ENCODE results near the gene KDSR. TPM values are rescaled to one million over a fixed set of nuclear protein-coding genes. Genes with fewer than 3 reads are reported as not detected.

The KDSR gene
- total and polyA plus RNA-seq, 2 of the 13 experiments (the other 11 are each of a cell fraction or from before 2014, with no cell fraction given), result 10.4 to 20.9 TPM

DNA sequence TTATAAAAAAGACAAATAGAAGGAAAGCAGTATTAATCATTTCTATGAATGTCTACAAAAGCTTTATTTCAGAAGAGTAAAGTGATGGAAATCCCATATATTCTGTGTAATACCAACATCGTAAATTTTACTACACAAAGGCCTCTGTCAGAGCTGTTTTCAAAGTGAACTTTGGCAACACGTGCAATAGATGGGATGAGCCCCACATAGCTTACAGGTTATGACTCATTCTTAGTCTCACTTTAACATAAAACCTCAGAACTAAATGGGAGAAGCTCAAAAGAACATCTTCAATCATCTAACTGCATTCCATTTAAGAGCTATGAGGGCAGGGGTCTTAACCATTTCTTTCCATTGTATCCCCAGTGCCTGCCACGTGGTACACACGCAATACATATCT lies 43.8 kb upstream of the KDSR start (continued):
- TF ChIP-seq, protein P1, sequence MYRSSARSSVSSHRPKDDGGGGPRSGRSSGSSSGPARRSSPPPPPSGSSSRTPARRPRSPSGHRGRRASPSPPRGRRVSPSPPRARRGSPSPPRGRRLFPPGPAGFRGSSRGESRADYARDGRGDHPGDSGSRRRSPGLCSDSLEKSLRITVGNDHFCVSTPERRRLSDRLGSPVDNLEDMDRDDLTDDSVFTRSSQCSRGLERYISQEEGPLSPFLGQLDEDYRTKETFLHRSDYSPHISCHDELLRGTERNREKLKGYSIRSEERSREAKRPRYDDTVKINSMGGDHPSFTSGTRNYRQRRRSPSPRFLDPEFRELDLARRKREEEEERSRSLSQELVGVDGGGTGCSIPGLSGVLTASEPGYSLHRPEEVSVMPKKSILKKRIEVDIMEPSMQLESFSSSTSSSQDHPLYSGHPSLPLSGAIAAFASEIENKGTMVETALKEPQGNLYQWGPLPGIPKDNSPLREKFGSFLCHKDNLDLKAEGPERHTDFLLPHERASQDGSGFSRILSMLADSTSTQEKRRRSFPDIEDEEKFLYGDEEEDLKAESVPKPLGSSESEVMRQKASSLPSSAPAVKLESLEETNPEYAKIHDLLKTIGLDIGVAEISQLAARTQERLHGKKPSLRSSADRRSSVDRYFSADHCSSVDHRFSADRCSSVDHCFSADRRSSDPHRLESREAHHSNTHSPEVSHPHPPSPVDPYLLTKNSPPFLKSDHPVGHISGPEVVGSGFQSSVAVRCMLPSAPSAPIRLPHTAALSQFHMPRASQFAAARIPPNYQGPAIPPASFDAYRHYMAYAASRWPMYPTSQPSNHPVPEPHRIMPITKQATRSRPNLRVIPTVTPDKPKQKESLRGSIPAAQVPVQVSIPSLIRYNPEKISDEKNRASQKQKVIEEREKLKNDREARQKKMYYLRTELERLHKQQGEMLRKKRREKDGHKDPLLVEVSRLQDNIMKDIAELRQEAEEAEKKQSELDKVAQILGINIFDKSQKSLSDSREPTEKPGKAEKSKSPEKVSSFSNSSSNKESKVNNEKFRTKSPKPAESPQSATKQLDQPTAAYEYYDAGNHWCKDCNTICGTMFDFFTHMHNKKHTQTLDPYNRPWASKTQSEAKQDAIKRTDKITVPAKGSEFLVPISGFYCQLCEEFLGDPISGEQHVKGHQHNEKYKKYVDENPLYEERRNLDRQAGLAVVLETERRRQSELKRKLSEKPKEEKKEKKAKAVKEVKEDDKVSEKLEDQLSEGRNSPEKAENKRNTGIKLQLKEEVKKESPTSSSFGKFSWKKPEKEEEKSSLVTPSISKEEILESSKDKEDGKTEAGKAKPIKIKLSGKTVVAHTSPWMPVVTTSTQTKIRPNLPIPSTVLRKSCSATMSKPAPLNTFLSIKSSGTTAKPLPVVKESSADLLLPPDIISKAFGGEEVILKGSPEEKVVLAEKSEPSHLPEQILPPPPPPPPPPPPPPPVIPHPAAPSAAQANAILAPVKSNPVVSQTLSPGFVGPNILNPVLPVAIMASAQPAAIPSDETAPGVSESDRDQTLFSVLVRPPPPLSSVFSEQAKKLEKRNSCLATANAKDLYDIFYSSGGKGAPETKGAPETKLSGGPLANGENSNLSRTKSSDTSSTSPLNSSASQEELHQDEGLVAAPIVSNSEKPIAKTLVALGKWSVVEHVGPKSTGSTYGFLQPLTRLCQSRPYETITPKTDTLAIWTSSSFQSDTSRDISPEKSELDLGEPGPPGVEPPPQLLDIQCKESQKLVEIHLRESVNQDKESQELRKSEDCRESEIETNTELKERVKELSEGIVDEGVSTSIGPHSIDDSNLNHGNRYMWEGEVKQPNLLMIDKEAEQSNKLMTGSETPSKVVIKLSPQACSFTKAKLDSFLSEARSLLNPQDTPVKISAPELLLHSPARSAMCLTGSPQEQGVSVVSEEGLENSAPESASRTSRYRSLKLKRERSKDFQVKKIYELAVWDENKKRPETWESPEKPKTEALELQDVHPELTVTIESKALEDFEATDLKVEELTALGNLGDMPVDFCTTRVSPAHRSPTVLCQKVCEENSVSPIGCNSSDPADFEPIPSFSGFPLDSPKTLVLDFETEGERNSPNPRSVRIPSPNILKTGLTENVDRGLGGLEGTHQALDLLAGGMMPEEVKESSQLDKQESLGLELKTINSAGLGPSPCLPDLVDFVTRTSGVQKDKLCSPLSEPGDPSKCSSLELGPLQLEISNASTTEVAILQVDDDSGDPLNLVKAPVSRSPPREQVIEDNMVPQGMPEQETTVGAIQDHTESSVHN (CRISPR knock-in tag; IDR thresholded peaks at IDR 0.05), result no peak
- TF ChIP-seq FOSL2 (CRISPR knock-in tag; IDR thresholded peaks at IDR 0.05) (peak; percentile 89), SOX13 (IDR thresholded peaks at IDR 0.05) (no peak), SOX13 (CRISPR knock-in tag; conservative IDR thresholded peaks at IDR 0.05 in 1 of 2, IDR thresholded peaks at IDR 0.05 in 1 of 2) (peak in 1 of 2 experiments; percentile 29; a peak in 1 of 4 replicates)

DNA sequence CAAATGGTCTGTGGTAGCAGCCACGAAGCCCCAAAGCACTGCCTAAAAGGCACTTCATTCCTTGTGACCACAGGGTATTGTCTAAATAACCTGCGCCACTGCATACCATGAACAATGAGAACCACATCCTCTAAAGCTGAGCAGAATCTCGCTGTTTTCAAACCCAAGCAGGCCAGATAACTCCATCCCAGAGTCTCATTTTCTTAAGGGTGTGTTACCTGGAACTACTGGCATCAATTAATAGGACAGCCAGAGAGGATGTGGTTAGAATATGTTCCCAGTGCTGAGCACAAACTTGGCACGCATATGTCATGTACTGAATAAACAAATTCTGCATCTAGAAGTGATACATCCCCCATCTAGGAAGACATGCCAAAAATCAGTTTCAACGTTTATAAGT lies 42.3 kb upstream of the KDSR start:
- in situ Hi-C loops (cut with HindIII; ENCODE audit: extremely low pct_ligation_motif_present, low pct_unique_long_range_greater_than_20kb) (no loop called here), intact Hi-C loops (cut with micrococcal nuclease; ENCODE audit: unreplicated experiment) (no loop called here)
- Histone ChIP-seq H4K20me1 (ENCODE audit: insufficient read depth, low read length) (no peaks in the 10 kb centered on the region), H2AFZ (ENCODE audit: low read length) (no peak overlapping the region), H3K27me3 (ENCODE audit: control insufficient read depth in 1 of 2, insufficient read depth in 2 of 2, low read length in 2 of 2) (no peaks in the 10 kb centered on the region), H3K9ac (ENCODE audit: insufficient read depth, low read depth, low read length) (no peak overlapping the region), H3K36me3 (replicated peaks in 1 of 2; ENCODE audit: control insufficient read depth in 1 of 2, insufficient read depth in 2 of 2, low read length in 2 of 2) (peaks cover 11 to 51% of the 10 kb centered on the region in 2 experiments), H3K4me1 (ENCODE audit: insufficient read depth, low read length) (peaks cover 28% of the 10 kb centered on the region), H3K4me2 (ENCODE audit: low read depth, low read length) (no peak overlapping the region), H3K27ac (ENCODE audit: extremely low read length, insufficient read depth, low read length) (no peak overlapping the region), H3K79me2 (ENCODE audit: insufficient read depth, low read length) (peaks cover 11% of the 10 kb centered on the region), H3K9me3 (ENCODE audit: low read length) (no peaks in the 10 kb centered on the region), H3K4me3 (replicated peaks in 1 of 3; ENCODE audit: insufficient read depth in 1 of 3, low read depth in 2 of 3, low read length in 3 of 3) (no peak overlapping the region)
- FAIRE-seq (no peak), ATAC-seq (no peak), DNase-seq (ENCODE audit: low spot score) (no peak)
- ChIA-PET POLR2A (interaction anchor here (2.6 kb wide), 1 partner anchor 13 kb away, joined by 34 read pairs; the partner anchor contains the start of gene VPS4B), CTCF (ENCODE audit: low intra/inter-chr PET ratio, low total read pairs) (no interaction called here)
- TSS peak; percentile 3 for BruUV-seq (replicated peaks)
- 88% methylated on average over 5 of the region's 5 CpGs for WGBS (ENCODE audit: low lambda C conversion rate)
- TF ChIP-seq ZNF816 (CRISPR knock-in tag; IDR thresholded peaks at IDR 0.05; ENCODE audit: borderline replicate concordance) (no peak), ZSCAN31 (CRISPR knock-in tag; IDR thresholded peaks at IDR 0.05; ENCODE audit: low read depth) (no peak), NCOA1 (CRISPR knock-in tag; IDR thresholded peaks at IDR 0.05) (no peak), ESRRA (CRISPR knock-in tag; IDR thresholded peaks at IDR 0.05; ENCODE audit: low read depth) (no peak), BHLHE40 (IDR thresholded peaks at IDR 0.05; ENCODE audit: low read length) (no peak), BORCS8-MEF2B (CRISPR knock-in tag; IDR thresholded peaks at IDR 0.05) (no peak), JARID2 (CRISPR knock-in tag; IDR thresholded peaks at IDR 0.05; ENCODE audit: insufficient replicate concordance) (no peak), ZNF253 (CRISPR knock-in tag; IDR thresholded peaks at IDR 0.05; ENCODE audit: borderline replicate concordance) (no peak), NR1H2 (CRISPR knock-in tag; IDR thresholded peaks at IDR 0.05; ENCODE audit: borderline replicate concordance, low read depth) (no peak)
- TF ChIP-seq, protein P2, sequence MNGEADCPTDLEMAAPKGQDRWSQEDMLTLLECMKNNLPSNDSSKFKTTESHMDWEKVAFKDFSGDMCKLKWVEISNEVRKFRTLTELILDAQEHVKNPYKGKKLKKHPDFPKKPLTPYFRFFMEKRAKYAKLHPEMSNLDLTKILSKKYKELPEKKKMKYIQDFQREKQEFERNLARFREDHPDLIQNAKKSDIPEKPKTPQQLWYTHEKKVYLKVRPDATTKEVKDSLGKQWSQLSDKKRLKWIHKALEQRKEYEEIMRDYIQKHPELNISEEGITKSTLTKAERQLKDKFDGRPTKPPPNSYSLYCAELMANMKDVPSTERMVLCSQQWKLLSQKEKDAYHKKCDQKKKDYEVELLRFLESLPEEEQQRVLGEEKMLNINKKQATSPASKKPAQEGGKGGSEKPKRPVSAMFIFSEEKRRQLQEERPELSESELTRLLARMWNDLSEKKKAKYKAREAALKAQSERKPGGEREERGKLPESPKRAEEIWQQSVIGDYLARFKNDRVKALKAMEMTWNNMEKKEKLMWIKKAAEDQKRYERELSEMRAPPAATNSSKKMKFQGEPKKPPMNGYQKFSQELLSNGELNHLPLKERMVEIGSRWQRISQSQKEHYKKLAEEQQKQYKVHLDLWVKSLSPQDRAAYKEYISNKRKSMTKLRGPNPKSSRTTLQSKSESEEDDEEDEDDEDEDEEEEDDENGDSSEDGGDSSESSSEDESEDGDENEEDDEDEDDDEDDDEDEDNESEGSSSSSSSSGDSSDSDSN (CRISPR knock-in tag; IDR thresholded peaks at IDR 0.05), result no peak

Measured in HepG2 (cell line).